Endothelial cell of umbilical vein (primary cell): Measurements from ENCODE around the gene CUEDC2. TPM values are rescaled to one million over a fixed set of nuclear protein-coding genes. Genes with fewer than 3 reads are reported as not detected.

ENCODE experiments used
- BruUV-seq: library from RNA; stranded (reverse); fragments of 400-500 nt; replicated peaks from 2 replicates; lab custom pipeline; 2021; lab: Mats Ljungman, UMichigan
- CTCF ChIA-PET: fragments of 300-600, 350-600 bp; sonication (Branson Sonifier 250); formaldehyde crosslinking; loops from one replicate; lab custom pipeline; 2021; ENCODE audit warnings: antibody characterized with exemption, inconsistent platforms; lab: Charles Lee
- POLR2A ChIA-PET: fragments of 300-600, 350-600 bp; sonication (Branson Sonifier 250); formaldehyde crosslinking; loops from one replicate; lab custom pipeline; 2021; ENCODE audit warnings: antibody characterized with exemption, inconsistent platforms; lab: Charles Lee
- DNase-seq: peaks from one replicate; pipeline ENCODE4 v3.0.0-alpha.2; 2011; ENCODE audit warnings: low read depth, low spot score
- FAIRE-seq: peaks from 2 replicates; lab custom pipeline; 2011; peaks lifted over from hg19 to GRCh38; lab: Jason Lieb, UNC
- H2AFZ ChIP-seq: 2 replicates; pipeline ENCODE4 v1.6.0; 2012; ENCODE audit warnings: low read depth, low read length, control low read depth, inconsistent platforms
- H3K27ac ChIP-seq: 2 replicates; pipeline ENCODE4 v1.5.1; 2011; ENCODE audit warnings: low read depth, mild to moderate bottlenecking, control low read depth, low read length, moderate library complexity; ENCODE audit not compliant: insufficient read depth
- H3K27me3 ChIP-seq, 2 experiments: 2 replicates each; pipeline versions ENCODE4 v1.6.0 to v1.6.1; 2011; ENCODE audit warnings: low read length in 2 of 2, mixed read lengths in 1 of 2; ENCODE audit not compliant: control insufficient read depth in 2 of 2, insufficient read depth in 2 of 2
- H3K36me3 ChIP-seq, 2 experiments: 2 replicates in 1 of 2; 3 replicates in 1 of 2; pipeline ENCODE4 v1.5.1; 2011; ENCODE audit warnings: low read length in 2 of 2, mild to moderate bottlenecking in 1 of 2, moderate library complexity in 1 of 2; ENCODE audit not compliant: control insufficient read depth in 2 of 2, insufficient read depth in 2 of 2; ENCODE audit errors: extremely low read depth in 1 of 2
- H3K4me1 ChIP-seq: 3 replicates; pipeline ENCODE4 v1.5.1; 2011; ENCODE audit warnings: mild to moderate bottlenecking, low read length; ENCODE audit not compliant: control insufficient read depth, insufficient read depth; ENCODE audit errors: extremely low read depth
- H3K4me2 ChIP-seq: 2 replicates; pipeline ENCODE4 v1.6.1; 2011; ENCODE audit warnings: low read length, control low read depth, mixed read lengths; ENCODE audit not compliant: insufficient read depth
- H3K4me3 ChIP-seq, 3 experiments: fragments of 200-600 bp in 1 of 3; sonication (generic), shearing (Covaris generic) in 1 of 3; replicated peaks in 1 of 3; 2 replicates each; pipeline ENCODE4 v1.5.1; 2011 to 2016; ENCODE audit warnings: control low read depth in 3 of 3, low read length in 3 of 3, mild to moderate bottlenecking in 2 of 3, inconsistent platforms in 1 of 3, low read depth in 1 of 3, moderate library complexity in 1 of 3; ENCODE audit not compliant: insufficient read depth in 1 of 3
- H3K79me2 ChIP-seq: 2 replicates; pipeline ENCODE4 v1.6.0; 2012; ENCODE audit warnings: low read length, inconsistent platforms; ENCODE audit not compliant: control insufficient read depth, insufficient read depth
- H3K9ac ChIP-seq: replicated peaks from 2 replicates; pipeline ENCODE3; 2011; ENCODE audit warnings: low read length, control low read depth; ENCODE audit not compliant: insufficient read depth; ENCODE audit errors: extremely low read depth
- H3K9me1 ChIP-seq: replicated peaks from 3 replicates; pipeline ENCODE4 v1.6.0; 2011; ENCODE audit warnings: mild to moderate bottlenecking, low read length; ENCODE audit not compliant: control insufficient read depth, insufficient read depth; ENCODE audit errors: extremely low read depth
- H3K9me3 ChIP-seq: replicated peaks from 2 replicates; pipeline ENCODE4 v1.5.1; 2012; ENCODE audit warnings: low read length, inconsistent platforms; ENCODE audit not compliant: control insufficient read depth, insufficient read depth
- H4K20me1 ChIP-seq: replicated peaks from 2 replicates; pipeline ENCODE3; 2011; ENCODE audit warnings: mild to moderate bottlenecking, low read length; ENCODE audit not compliant: control insufficient read depth, insufficient read depth; ENCODE audit errors: extremely low read depth
- CTCF ChIP-seq, 2 donors: IDR thresholded peaks; 1 replicate in 1 of 2; 2 replicates in 1 of 2; pipeline ENCODE4 v1.5.1; 2011; ENCODE audit warnings: low read length in 2 of 2, mild to moderate bottlenecking in 2 of 2, moderate library complexity in 2 of 2, control low read depth in 1 of 2, inconsistent platforms in 1 of 2, low read depth in 1 of 2; ENCODE audit not compliant: insufficient read depth in 1 of 2; ENCODE audit errors: extremely low read depth in 1 of 2
- EZH2 ChIP-seq: IDR thresholded peaks from 2 replicates; pipeline ENCODE4 v1.6.1; 2012; ENCODE audit warnings: borderline replicate concordance, low read depth, mild to moderate bottlenecking, moderate library complexity, low read length, inconsistent platforms; ENCODE audit not compliant: severe bottlenecking
- FOS ChIP-seq: IDR thresholded peaks from 2 replicates; pipeline ENCODE4 v1.6.1; 2011; ENCODE audit warnings: mild to moderate bottlenecking, low read length, moderate library complexity, borderline replicate concordance; ENCODE audit not compliant: insufficient read depth
- GATA2 ChIP-seq: IDR thresholded peaks from 2 replicates; pipeline ENCODE4 v1.7.0; 2011; ENCODE audit warnings: low read depth, mild to moderate bottlenecking, moderate library complexity, mixed read lengths, low read length; ENCODE audit not compliant: insufficient read length, insufficient read depth
- JUN ChIP-seq: IDR thresholded peaks from 2 replicates; pipeline ENCODE4 v1.6.1; 2011; ENCODE audit warnings: borderline replicate concordance, low read depth; ENCODE audit not compliant: insufficient read length, insufficient read depth
- MYC ChIP-seq: IDR thresholded peaks from one replicate; pipeline ENCODE4 v1.6.1; 2011; ENCODE audit warnings: mild to moderate bottlenecking, low read depth, low read length
- POLR2A ChIP-seq: IDR thresholded peaks from 2 replicates; pipeline ENCODE4 v1.6.1; 2012; ENCODE audit warnings: low read depth, mild to moderate bottlenecking, control low read depth, low read length
- POLR2AphosphoS5 ChIP-seq: IDR thresholded peaks from 2 replicates; pipeline ENCODE4 v1.6.1; 2012; ENCODE audit warnings: low read depth, mild to moderate bottlenecking, control low read depth, low read length, moderate library complexity; ENCODE audit not compliant: insufficient read depth
- dilution Hi-C: fragments of 300-500 bp; cut with MboI; formaldehyde crosslinking; loops from one replicate; pipeline ENCODE4 v1.15.0; 2019; ENCODE audit warnings: low sequenced_read_pairs; ENCODE audit not compliant: extremely low pct_ligation_motif_present
- intact Hi-C: fragments of 100-400 bp; cut with micrococcal nuclease; formaldehyde crosslinking; loops from one replicate; pipeline ENCODE4 v1.10.0; 2022
- polyA plus RNA-seq, 4 experiments: library from polyadenylated mRNA; depleted of rRNA in 3 of 4; stranded (reverse) in 3 of 4; unstranded in 1 of 4; fragments of >200 nt; gene quantifications; 2 replicates each; pipeline versions ENCODE4 v1.2.1 to v1.2.3, GENCODE V29; 2011 to 2012; ENCODE audit warnings: missing spikeins in 1 of 4
- total RNA-seq: library from RNA; stranded (reverse); gene quantifications from 2 replicates; pipeline ENCODE4 v1.2.3, GENCODE V29; 2021
- TF ChIP-seq, protein P1 (sequence below): IDR thresholded peaks from 2 replicates; pipeline ENCODE4 v1.6.1; 2011; ENCODE audit not compliant: insufficient read depth, insufficient read length

CUEDC2 gene
- total and polyA plus RNA-seq, 2 donors (not counting 3 experiments of a cell fraction or from before 2014, with no cell fraction given): 61.5 to 96.7 TPM

DNA sequence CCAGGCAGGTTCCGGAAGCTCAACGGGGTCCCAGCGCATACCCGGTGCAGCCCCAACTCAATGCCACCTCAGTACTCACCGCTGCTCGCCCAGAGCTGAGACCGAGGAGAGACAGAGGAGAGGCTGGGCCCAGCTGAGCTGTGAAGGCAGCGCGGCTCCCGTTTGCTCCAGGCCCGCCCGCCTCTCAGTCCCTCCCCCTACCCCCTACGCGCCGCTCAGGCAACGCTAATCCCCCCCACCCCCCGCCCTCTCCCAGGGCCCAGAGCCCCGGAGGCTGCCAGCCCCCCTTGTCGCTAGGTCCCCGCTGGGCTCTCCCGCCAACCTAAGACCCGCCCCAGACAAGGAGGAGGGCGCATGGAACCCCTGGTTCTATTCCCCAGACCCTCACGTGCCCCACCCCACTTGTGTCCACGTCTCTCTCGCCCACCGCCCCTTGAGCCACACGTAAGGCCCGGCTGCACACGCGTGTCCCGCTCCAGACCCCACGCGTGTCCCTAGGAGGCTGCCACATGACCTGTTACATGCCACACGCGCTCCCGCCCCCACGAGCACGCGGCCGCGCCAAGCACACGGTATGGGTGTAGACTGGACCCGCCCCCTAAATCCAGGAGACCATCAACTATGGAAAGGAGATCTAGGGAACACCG, 13.6 kb downstream of the CUEDC2 start, which contains the start of gene PSD:
Gene PSD (minus strand): TSS at position 164 of the 647 bp plus-strand sequence. CDS start 1,747 bp downstream, outside the sequence.
- peaks cover 0 to 8% of the 10 kb centered on the region in 2 experiments for H3K36me3 ChIP-seq
- DNase-seq (no peak), FAIRE-seq (no peak)
- no peaks in the 10 kb centered on the region for H4K20me1 ChIP-seq
- peaks cover 3 to 7% of the 10 kb centered on the region in 2 experiments for H3K27me3 ChIP-seq
- H3K4me3 ChIP-seq: peak within 1 kb of the TSS in 2 of 3 experiments; percentile 7 to 20
- TF ChIP-seq, protein P1, sequence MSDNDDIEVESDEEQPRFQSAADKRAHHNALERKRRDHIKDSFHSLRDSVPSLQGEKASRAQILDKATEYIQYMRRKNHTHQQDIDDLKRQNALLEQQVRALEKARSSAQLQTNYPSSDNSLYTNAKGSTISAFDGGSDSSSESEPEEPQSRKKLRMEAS: no peak
- TF ChIP-seq CTCF (IDR thresholded peaks at IDR 0.05; ENCODE audit: extremely low read depth in 1 of 2, insufficient read depth in 1 of 2, low read depth in 1 of 2, low read length in 2 of 2) (no peak), EZH2 (no peak), JUN (no peak), POLR2A (no peak), POLR2AphosphoS5 (no peak), FOS (no peak), MYC (no peak), GATA2 (no peak)
- H2AFZ ChIP-seq: peak within 1 kb of the TSS; percentile 5
- H3K9ac ChIP-seq: no peak within 1 kb of the TSS
- H3K4me1 ChIP-seq: peaks cover 20% of the 10 kb centered on the region
- no peaks in the 10 kb centered on the region for H3K79me2 ChIP-seq
- H3K9me1 ChIP-seq: no peaks in the 10 kb centered on the region
- no peaks in the 10 kb centered on the region for H3K9me3 ChIP-seq
- POLR2A ChIA-PET: no interaction called here
- H3K4me2 ChIP-seq: peak within 1 kb of the TSS; percentile 63
- no peak within 1 kb of the TSS for H3K27ac ChIP-seq
- BruUV-seq: no TSS peak
- dilution Hi-C loops (no loop called here), intact Hi-C loops (no loop called here)
- CTCF ChIA-PET: no interaction called here
